CD4-positive, alpha-beta T cell treated with Interleukin-12 subunit alpha and Interleukin-12 subunit beta, for 1 hour (primary cell): ENCODE results near the gene SLC6A5.

Experiments used
- DNase-seq: peaks from one replicate; pipeline ENCODE4 v3.0.0-alpha.2; 2020

The SLC6A5 gene

GRCh38 chr11:20597154-20597679 lies 2.2 kb upstream of the SLC6A5 start:
- no peak for DNase-seq

- DNase-seq: no peak
Measured at GRCh38 chr11:20597680-20598484, 1.5 kb upstream of the SLC6A5 start.

- DNase-seq: no peak
Measured at GRCh38 chr11:20598492-20598891, 916 bp upstream of the SLC6A5 start.

- no peak for DNase-seq
Measured at GRCh38 chr11:20600020-20600346, 575 bp downstream of the SLC6A5 start.

- DNase-seq: no peak
Measured at GRCh38 chr11:20600551-20600950, 1.1 kb downstream of the SLC6A5 start.

GRCh38 chr11:20601221-20601914 lies 2.0 kb downstream of the SLC6A5 start:
- no peak for DNase-seq

GRCh38 chr11:20604295-20604803 lies 4.9 kb downstream of the SLC6A5 start:
- DNase-seq: no peak

- DNase-seq: no peak
Measured at GRCh38 chr11:20604864-20605601, 5.6 kb downstream of the SLC6A5 start.

- no peak for DNase-seq
Measured at GRCh38 chr11:20605602-20606091, 6.2 kb downstream of the SLC6A5 start.

- DNase-seq: no peak
Measured at GRCh38 chr11:20608934-20609333, 9.5 kb downstream of the SLC6A5 start.

GRCh38 chr11:20609727-20610707 lies 10.6 kb downstream of the SLC6A5 start:
- peak; percentile 39 for DNase-seq

- no peak for DNase-seq
Measured at GRCh38 chr11:20610825-20611224, 11.4 kb downstream of the SLC6A5 start.

- DNase-seq: no peak
Measured at GRCh38 chr11:20611445-20611844, 12.0 kb downstream of the SLC6A5 start.

GRCh38 chr11:20611892-20612291 lies 12.5 kb downstream of the SLC6A5 start:
- no peak for DNase-seq

GRCh38 chr11:20612416-20612815 lies 13.0 kb downstream of the SLC6A5 start:
- DNase-seq: no peak

GRCh38 chr11:20616920-20617319 lies 17.5 kb downstream of the SLC6A5 start:
- DNase-seq: no peak

GRCh38 chr11:20617346-20618005 lies 18.1 kb downstream of the SLC6A5 start:
- DNase-seq: no peak

GRCh38 chr11:20618083-20618482 lies 18.7 kb downstream of the SLC6A5 start:
- no peak for DNase-seq

- no peak for DNase-seq
Measured at GRCh38 chr11:20620988-20621387, 21.6 kb downstream of the SLC6A5 start.

GRCh38 chr11:20621679-20622078 lies 22.3 kb downstream of the SLC6A5 start:
- DNase-seq: no peak

- DNase-seq: no peak
Measured at GRCh38 chr11:20623252-20623651, 23.8 kb downstream of the SLC6A5 start.
